BJ (cell line): ENCODE data around the gene SLC22A31. TPM values are rescaled to one million over a fixed set of nuclear protein-coding genes. Genes with fewer than 3 reads are reported as not detected.

Experiments
- CTCF ChIA-PET: fragments of 350-600 bp; formaldehyde crosslinking; extraction: SDS; loops from one replicate; lab custom pipeline; 2021; ENCODE audit warnings: antibody characterized with exemption, inconsistent platforms; lab: Yijun Ruan, JAX
- POLR2A ChIA-PET: fragments of 300-600 bp; sonication (Branson Sonifier 250); formaldehyde crosslinking; extraction: SDS; loops from one replicate; lab custom pipeline; 2021; ENCODE audit warnings: antibody characterized with exemption; lab: Charles Lee
- DNase-seq: peaks from one replicate; pipeline ENCODE4 v3.0.0-alpha.2; 2011; ENCODE audit warnings: low read depth
- H3K27me3 ChIP-seq: 2 replicates; pipeline ENCODE4 v1.6.0; 2011; ENCODE audit warnings: low read length; ENCODE audit not compliant: control insufficient read depth, insufficient read depth
- H3K36me3 ChIP-seq: 2 replicates; pipeline ENCODE4 v1.5.1; 2011; ENCODE audit warnings: low read length; ENCODE audit not compliant: control insufficient read depth, insufficient read depth
- H3K4me3 ChIP-seq: 2 replicates; pipeline ENCODE4 v1.5.1; 2011; ENCODE audit warnings: low read depth, mild to moderate bottlenecking, control low read depth, low read length
- polyA plus RNA-seq: library from polyadenylated mRNA; depleted of rRNA; stranded (reverse); fragments of >200 nt; gene quantifications from 2 replicates; pipeline ENCODE4 v1.2.3, GENCODE V29; 2011
- TF ChIP-seq, protein P1 (sequence below): IDR thresholded peaks from 2 replicates; pipeline ENCODE4 v1.5.1; 2011; ENCODE audit warnings: low read depth, mild to moderate bottlenecking, control low read depth, inconsistent platforms, low read length, moderate library complexity; ENCODE audit not compliant: insufficient read depth

The SLC22A31 gene
- polyA plus RNA-seq, 1 experiment, result 0.11 TPM

DNA sequence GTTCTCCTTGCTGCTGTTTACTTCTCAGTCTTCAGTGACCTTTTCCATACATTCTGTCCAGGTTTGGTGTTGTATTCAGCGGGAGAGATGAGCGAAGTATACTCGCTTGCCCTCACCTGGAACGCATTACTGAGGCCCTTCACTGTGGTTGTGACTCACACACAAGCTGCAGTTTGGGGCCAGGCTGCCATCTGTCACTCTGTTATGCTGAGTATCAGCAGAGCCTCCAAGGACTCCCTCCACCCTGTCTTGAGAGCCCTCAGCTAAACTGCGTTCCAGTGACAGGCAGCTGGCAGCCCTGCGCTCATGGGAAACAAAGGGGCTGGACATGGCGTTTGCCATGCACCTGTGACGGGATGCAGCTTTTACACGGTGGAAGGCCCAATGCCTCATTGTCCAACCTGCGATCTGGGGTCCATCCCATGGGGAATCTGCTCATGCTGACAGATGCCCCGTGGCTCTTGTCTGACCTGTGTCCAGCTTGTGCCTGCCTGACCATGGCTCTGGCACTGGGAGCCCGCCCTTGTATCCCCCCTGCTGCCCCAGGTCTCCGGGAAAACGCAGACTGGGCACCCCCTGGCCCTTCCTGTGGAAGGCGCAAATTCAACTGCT, 10.7 kb upstream of the SLC22A31 start:
- TF ChIP-seq, protein P1, sequence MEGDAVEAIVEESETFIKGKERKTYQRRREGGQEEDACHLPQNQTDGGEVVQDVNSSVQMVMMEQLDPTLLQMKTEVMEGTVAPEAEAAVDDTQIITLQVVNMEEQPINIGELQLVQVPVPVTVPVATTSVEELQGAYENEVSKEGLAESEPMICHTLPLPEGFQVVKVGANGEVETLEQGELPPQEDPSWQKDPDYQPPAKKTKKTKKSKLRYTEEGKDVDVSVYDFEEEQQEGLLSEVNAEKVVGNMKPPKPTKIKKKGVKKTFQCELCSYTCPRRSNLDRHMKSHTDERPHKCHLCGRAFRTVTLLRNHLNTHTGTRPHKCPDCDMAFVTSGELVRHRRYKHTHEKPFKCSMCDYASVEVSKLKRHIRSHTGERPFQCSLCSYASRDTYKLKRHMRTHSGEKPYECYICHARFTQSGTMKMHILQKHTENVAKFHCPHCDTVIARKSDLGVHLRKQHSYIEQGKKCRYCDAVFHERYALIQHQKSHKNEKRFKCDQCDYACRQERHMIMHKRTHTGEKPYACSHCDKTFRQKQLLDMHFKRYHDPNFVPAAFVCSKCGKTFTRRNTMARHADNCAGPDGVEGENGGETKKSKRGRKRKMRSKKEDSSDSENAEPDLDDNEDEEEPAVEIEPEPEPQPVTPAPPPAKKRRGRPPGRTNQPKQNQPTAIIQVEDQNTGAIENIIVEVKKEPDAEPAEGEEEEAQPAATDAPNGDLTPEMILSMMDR, result no peak
- Histone ChIP-seq H3K4me3 (no peak overlapping the region), H3K27me3 (peaks cover 1% of the 10 kb centered on the region; the same call in 1 of the 2 replicates), H3K36me3 (no peaks in the 10 kb centered on the region)
- CTCF ChIA-PET, result no interaction called here
- DNase-seq, result no peak
- POLR2A ChIA-PET, result no interaction called here

DNA sequence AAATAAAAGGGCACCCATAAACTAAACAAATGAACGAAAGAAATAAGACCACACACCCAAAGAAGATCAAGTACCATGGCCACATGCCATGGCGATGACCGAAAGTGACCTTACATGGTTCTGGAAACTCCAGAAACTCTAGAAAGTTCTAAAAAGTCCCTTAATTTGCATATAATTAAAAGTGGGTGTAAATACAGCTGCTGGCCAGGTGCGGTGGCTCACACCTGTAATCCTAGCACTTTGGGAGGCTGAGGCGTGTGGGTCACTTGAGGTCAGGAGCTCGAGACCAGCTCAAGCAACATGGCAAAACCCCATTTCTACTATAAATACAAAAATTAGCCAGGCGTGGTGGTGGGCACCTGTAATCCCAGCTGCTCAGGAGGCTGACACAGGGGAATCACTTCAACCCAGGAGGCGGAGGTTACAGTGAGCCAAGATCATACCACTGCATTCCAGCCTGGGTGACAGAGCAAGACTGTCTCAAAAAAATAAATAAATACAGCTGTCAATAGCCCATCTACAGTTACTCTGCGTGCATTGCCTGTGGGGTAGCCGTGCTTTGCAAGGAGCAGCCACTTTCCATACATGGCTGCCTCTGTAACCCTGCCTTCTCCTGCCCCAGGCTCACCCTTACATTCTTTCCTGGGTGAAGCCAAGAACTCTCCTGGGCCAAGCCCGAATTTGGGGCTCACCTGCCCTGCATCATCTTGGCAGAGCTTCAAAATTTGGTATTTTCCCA, 10.0 kb upstream of the SLC22A31 start:
- ChIA-PET POLR2A (no interaction called here), CTCF (no interaction called here)
- DNase-seq, result no peak

DNA sequence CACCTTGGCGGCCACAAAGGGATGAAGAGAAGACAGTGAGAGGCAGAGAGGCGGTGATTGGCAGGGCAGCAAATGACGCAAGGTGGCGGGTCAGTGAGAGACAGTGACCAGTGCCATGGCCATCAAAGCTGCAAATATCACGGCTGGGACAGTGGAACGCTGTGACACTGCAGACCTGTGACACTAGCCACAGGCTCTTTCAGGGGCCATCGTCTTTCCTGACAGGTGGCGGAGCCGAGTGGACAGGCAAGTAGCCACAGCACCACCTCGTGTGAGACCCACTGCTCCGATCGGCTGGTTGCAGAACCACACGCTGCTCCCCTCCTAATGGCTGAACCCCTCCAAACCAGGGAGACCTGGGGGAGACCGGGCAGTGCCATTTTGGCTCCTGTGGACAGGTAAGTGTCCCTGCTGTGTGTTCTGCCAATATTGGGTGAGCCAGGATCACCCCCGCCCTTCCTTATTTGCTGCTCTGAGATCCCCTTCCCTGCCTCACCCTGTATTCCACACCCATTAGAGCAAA, 9.2 kb upstream of the SLC22A31 start:
- POLR2A ChIA-PET, result no interaction called here
- no peaks in the 10 kb centered on the region for H3K36me3 ChIP-seq
- TF ChIP-seq, protein P1, result no peak
- CTCF ChIA-PET, result no interaction called here
- no peak overlapping the region for H3K4me3 ChIP-seq
- peaks cover 1% of the 10 kb centered on the region; the same call in 1 of the 2 replicates for H3K27me3 ChIP-seq
- DNase-seq, result no peak

More for the DNA sequence above, 10.0 kb upstream of the SLC22A31 start:
- TF ChIP-seq, protein P1, result no peak
- peaks cover 1% of the 10 kb centered on the region; the same call in 1 of the 2 replicates for H3K27me3 ChIP-seq
- H3K36me3 ChIP-seq, result no peaks in the 10 kb centered on the region
- H3K4me3 ChIP-seq, result no peak overlapping the region

DNA sequence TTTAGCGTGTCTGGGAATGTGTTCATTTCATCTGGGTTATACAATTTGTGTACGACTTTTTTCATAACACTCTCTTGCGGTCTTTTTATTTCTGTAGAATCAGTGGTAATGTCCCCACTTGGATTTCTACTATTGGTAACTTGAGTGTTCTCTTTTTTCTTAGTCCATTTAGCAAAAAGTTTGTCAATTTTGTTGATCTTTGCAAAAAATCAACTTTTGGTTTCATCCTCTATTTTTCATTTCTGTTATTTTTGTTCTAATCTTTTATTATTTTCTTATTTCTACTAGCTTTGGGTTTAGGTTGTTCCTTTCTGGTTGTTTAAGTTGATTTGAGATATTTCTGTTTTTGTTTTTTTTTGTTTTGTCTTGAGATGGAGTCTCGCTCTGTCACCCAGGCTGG, 7.7 kb upstream of the SLC22A31 start:
- TF ChIP-seq, protein P1, result no peak
- Histone ChIP-seq H3K36me3 (no peaks in the 10 kb centered on the region), H3K27me3 (peaks cover 1% of the 10 kb centered on the region; the same call in 1 of the 2 replicates), H3K4me3 (no peak overlapping the region)
- ChIA-PET POLR2A (no interaction called here), CTCF (interaction anchor here (1.1 to 1.4 kb wide), 2 partner anchors 10 to 471 kb away, joined by 3 read pairs; partner anchors contain the start of gene ZNF778)
- DNase-seq, result no peak

DNA sequence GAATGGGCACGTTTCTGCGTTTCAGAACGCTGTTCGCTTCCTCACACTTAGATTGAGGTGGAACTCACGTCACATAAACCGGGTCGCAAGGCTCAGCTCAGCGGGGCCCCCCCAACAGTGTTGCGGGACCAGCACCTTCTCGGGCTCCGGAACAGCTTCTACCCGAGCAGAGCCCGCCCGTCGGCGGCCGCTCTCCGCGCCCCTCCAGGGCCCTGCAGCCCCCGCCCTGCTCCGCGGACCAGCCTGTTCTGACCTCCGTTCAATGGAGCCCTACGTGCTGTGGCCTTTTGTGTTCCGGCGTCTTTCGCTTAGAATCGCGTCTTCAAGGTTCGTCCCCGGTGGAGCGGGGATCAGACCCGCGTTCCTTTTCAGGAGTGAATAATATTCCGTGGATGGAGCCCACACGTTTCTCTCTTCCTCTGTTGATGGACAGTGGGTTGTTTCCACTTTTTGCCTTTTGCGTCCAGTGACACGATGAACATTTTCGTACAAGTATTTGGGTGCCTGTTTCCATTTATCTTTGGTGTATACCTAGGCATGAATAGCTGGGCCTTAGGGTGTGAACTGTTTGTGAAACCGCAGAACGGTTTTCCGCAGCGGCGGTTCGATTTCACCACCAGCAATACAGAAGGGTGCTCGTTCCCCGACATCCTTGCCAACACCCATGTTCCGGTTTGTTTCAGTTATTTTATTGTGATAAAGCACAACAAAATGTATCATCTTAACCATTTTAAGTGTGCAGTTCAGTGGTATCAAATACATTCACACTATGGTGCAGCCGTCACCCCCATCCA, 2.3 kb upstream of the SLC22A31 start:
- Histone ChIP-seq H3K4me3 (no peak overlapping the region), H3K36me3 (no peaks in the 10 kb centered on the region; the same call in 1 of the 2 replicates), H3K27me3 (peaks cover 22% of the 10 kb centered on the region)
- no peak for DNase-seq
- TF ChIP-seq, protein P1, result no peak
- POLR2A ChIA-PET, result no interaction called here
- CTCF ChIA-PET, result no interaction called here
